IMR-90 (cell line): Measurements from ENCODE around the gene IFNG.

Experiments used
- BHLHE40 ChIP-seq: fragments of 150-350 bp; IDR thresholded peaks from 2 replicates; pipeline ENCODE4 v1.6.1; 2016; ENCODE audit warnings: mild to moderate bottlenecking, low read depth, low read length
- CTCF ChIP-seq: conservative IDR thresholded peaks from 2 replicates; pipeline ENCODE4 v1.5.1; 2012; ENCODE audit warnings: mild to moderate bottlenecking, low read depth, low read length, improper control_type of control experiment

GRCh38 chr12:68106160-68106559 is 53.4 kb downstream of the IFNG start:
- TF ChIP-seq CTCF (no peak), BHLHE40 (no peak)
